ENCODE measurements around the gene TP53RK. TPM values are rescaled to one million over a fixed set of nuclear protein-coding genes. Genes with fewer than 3 reads are reported as not detected.
A peak's percentile ranks its signal among the peaks of the same experiment; 100 is the strongest.

The TP53RK gene
- total and polyA plus RNA-seq, 2 of the 13 experiments (the other 11 are each of a cell fraction or from before 2014, with no cell fraction given): 12.9 to 25.5 TPM

GRCh38 chr20:46638134-46638897 is 50.9 kb downstream of the TP53RK start (continued):
- TF ChIP-seq ZNF12 (CRISPR knock-in tag; IDR thresholded peaks at IDR 0.05) (peak; percentile 98), NFYB (CRISPR knock-in tag; IDR thresholded peaks at IDR 0.05) (no peak), ZNF598 (CRISPR knock-in tag; IDR thresholded peaks at IDR 0.05; ENCODE audit: borderline replicate concordance) (peak; percentile 77; the same call in 1 of the 2 replicates), ZNF446 (CRISPR knock-in tag; IDR thresholded peaks at IDR 0.05) (no peak), ZNF160 (CRISPR knock-in tag; IDR thresholded peaks at IDR 0.05) (no peak), ZNF274 (CRISPR knock-in tag; IDR thresholded peaks at IDR 0.05) (peak; percentile 74), ZBTB44 (CRISPR knock-in tag; IDR thresholded peaks at IDR 0.05) (no peak), PHF20 (CRISPR knock-in tag; IDR thresholded peaks at IDR 0.05) (no peak), ZFP36L2 (CRISPR knock-in tag; IDR thresholded peaks at IDR 0.05) (no peak), ZNF605 (CRISPR knock-in tag; IDR thresholded peaks at IDR 0.05) (peak; percentile 65; the same call in 1 of the 2 replicates), ZNF326 (CRISPR knock-in tag; IDR thresholded peaks at IDR 0.05; ENCODE audit: borderline replicate concordance) (no peak), FOXC1 (CRISPR knock-in tag; IDR thresholded peaks at IDR 0.05; ENCODE audit: borderline replicate concordance) (0 out of 2 replicates have a peak, but pooled peaks have one; percentile 45), SKI (IDR thresholded peaks at IDR 0.05; ENCODE audit: partially characterized antibody) (no peak), ZNF329 (CRISPR knock-in tag; IDR thresholded peaks at IDR 0.05; ENCODE audit: low read depth) (no peak), MAFF (IDR thresholded peaks at IDR 0.05; ENCODE audit: low read depth, low read length) (0 out of 2 replicates have a peak, but pooled peaks have one; percentile 7), ZFYVE20 (CRISPR knock-in tag; IDR thresholded peaks at IDR 0.05; ENCODE audit: borderline replicate concordance, low read depth) (0 out of 2 replicates have a peak, but pooled peaks have one; percentile 51), ZNF777 (CRISPR knock-in tag; IDR thresholded peaks at IDR 0.05) (no peak), ARID4A (CRISPR knock-in tag; IDR thresholded peaks at IDR 0.05; ENCODE audit: borderline replicate concordance) (no peak; the same call in 1 of the 2 replicates), GLMP (CRISPR knock-in tag; IDR thresholded peaks at IDR 0.05; ENCODE audit: borderline replicate concordance) (no peak), ZBTB1 (CRISPR knock-in tag; IDR thresholded peaks at IDR 0.05; ENCODE audit: borderline replicate concordance) (no peak), AKAP8 (CRISPR knock-in tag; IDR thresholded peaks at IDR 0.05) (no peak), ZNF7 (CRISPR knock-in tag; IDR thresholded peaks at IDR 0.05) (no peak), EHMT2 (IDR thresholded peaks at IDR 0.05; ENCODE audit: borderline replicate concordance, low read depth, low read length) (no peak), SATB2 (CRISPR knock-in tag; IDR thresholded peaks at IDR 0.05) (no peak)

Data from HepG2 (cell line).